Measurements from ENCODE around the gene PDE4D. TPM values are rescaled to one million over a fixed set of nuclear protein-coding genes. Genes with fewer than 3 reads are reported as not detected.
A peak's percentile ranks its signal among the peaks of the same experiment; 100 is the strongest.

Gene PDE4D
- total RNA-seq, 2 donors from 2014 or later: 207 to 300 TPM

DNA sequence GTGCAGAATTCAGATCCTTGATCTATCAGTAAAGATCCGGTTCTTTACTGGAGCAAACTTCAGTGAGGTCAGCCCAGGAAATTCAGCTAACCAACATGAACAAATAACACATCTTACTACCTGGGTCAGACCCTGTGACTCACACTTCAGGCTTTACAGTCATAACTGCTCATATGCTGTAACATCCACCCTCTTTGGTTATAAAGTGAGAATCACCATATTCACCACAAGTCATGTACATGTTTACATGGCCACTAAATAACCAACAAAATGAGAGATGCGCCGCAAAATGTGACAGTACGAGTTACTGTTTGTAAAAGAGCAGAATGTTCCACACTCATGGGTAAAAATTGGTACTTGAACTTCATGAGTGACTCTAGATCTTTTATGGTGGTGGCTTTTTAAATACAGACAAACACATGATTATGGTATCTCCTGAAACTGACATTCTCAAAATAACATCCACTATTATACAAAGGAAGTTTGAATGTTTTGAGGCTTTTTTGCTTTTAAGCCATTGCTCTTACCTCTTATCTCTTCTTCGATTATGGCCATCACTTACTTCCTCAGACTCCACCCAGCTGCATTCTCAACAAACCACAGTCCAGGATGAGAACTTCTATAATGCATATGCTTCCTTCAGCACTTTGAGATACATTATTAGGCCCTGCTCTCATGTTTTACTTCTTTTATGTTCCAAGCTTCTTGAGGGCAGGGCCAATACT is 794.1 kb downstream of the PDE4D start:
- peak in 1 of 3 donors; percentile 11 for DNase-seq
- ATAC-seq: peak; percentile 95
- Mint-ChIP-seq H3K27ac (peak overlapping the region; percentile 49), H3K27me3 (no peaks in the 10 kb centered on the region), H3K4me3 (peak overlapping the region; percentile 10), H3K4me1 (peaks cover 32% of the 10 kb centered on the region), H3K36me3 (ENCODE audit: low read depth) (no peaks in the 10 kb centered on the region)
- no peaks in the 10 kb centered on the region for H3K9me3 ChIP-seq (ENCODE audit: control insufficient read depth, low read length, poor library complexity, severe bottlenecking)

DNA sequence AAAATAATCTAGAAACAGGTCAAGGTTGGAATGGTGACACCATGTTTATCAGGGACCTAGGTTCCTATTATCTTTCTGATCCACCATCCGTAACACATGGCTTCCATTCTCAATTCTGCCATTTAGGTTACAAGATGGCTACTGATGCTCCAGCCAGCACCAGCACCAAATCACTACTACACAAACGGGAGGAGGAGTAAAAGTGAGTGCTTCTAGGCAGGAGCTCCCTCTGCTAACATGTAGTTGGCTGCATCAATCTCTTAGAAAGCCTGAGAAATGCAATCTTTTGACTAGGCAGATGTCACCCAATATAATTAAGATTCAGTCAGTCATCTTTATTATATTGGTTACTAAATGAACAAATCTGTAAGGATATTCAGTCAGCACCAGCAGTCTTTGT is 794.8 kb downstream of the PDE4D start:
- H3K4me1 Mint-ChIP-seq: peaks cover 31% of the 10 kb centered on the region
- no peak for DNase-seq
- peak overlapping the region; percentile 49 for H3K27ac Mint-ChIP-seq
- no peaks in the 10 kb centered on the region for H3K9me3 ChIP-seq (ENCODE audit: control insufficient read depth, low read length, poor library complexity, severe bottlenecking)
- H3K27me3 Mint-ChIP-seq: no peaks in the 10 kb centered on the region
- no peaks in the 10 kb centered on the region for H3K36me3 Mint-ChIP-seq (ENCODE audit: low read depth)
- H3K4me3 Mint-ChIP-seq: no peak overlapping the region
- peak; percentile 1 for ATAC-seq

DNA sequence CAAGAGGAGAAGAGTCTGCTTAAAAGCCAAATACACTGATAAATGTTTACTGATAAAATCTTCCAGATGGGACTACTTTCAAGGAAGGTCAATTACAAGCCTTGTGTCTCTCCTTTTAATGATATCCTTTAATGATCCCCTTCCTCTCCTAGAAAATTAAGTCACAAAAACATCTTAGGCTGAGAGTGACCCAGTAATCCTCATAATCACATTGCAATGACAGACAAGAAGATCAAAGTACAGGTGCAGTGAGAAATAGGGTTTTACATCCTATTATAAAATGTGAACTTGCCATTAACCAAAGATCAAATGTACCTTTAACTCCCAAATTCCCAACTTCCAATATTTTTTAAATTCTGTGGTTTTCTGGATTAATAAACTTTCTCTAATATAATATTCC is 795.8 kb downstream of the PDE4D start:
- DNase-seq (no peak), ATAC-seq (no peak)
- peak overlapping the region; percentile 49 for H3K27ac Mint-ChIP-seq
- no peaks in the 10 kb centered on the region for H3K9me3 ChIP-seq (ENCODE audit: control insufficient read depth, low read length, poor library complexity, severe bottlenecking)
- H3K36me3 Mint-ChIP-seq (ENCODE audit: low read depth): no peaks in the 10 kb centered on the region
- no peaks in the 10 kb centered on the region for H3K27me3 Mint-ChIP-seq
- peaks cover 29% of the 10 kb centered on the region for H3K4me1 Mint-ChIP-seq
- H3K4me3 Mint-ChIP-seq: no peak overlapping the region

DNA sequence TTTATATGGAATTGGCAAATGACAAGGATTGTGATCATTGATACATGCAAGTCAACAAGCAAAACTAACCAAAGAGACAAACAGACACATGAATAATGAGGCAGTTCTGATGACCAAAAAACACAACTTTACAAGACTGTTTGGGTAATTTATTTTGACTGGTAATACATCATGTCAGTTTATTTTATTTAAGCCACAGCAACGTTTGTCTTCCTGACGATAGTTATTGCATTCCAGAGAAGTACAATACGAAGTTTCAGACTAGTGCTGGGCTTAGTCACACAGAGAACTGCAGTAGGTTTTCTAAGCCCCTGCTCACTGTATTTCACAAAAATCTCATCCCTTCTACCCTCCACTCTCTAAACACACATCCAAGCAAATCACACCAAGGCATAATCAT is 796.4 kb downstream of the PDE4D start:
- no peaks in the 10 kb centered on the region for H3K9me3 ChIP-seq (ENCODE audit: control insufficient read depth, low read length, poor library complexity, severe bottlenecking)
- Mint-ChIP-seq H3K36me3 (ENCODE audit: low read depth) (no peaks in the 10 kb centered on the region), H3K4me3 (no peak overlapping the region), H3K27me3 (no peaks in the 10 kb centered on the region), H3K4me1 (peaks cover 29% of the 10 kb centered on the region), H3K27ac (no peak overlapping the region)
- no peak for ATAC-seq
- no peak for DNase-seq

DNA sequence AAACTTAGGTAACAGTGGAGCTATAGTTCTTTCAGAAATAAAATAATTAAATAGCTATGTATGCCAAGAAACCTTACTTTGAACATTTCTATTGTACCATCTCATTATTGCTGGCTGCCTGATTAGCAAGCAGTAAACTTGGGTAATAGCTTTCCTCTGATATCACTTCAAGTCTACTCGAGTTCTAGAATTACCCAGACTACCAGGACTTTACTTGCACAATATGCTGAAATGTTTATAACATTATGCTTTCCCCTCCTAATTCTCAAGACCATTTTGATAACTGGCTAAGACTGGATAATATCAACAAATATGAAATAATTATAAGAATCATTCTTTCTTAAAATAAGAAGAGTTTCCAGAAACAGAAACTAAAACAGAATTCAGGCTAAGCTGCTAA is 798.0 kb downstream of the PDE4D start:
- DNase-seq (no peak), ATAC-seq (no peak)
- no peak overlapping the region for H3K4me3 Mint-ChIP-seq
- H3K27ac Mint-ChIP-seq: peak overlapping the region; percentile 48
- no peaks in the 10 kb centered on the region for H3K36me3 Mint-ChIP-seq (ENCODE audit: low read depth)
- no peaks in the 10 kb centered on the region for H3K9me3 ChIP-seq (ENCODE audit: control insufficient read depth, low read length, poor library complexity, severe bottlenecking)
- H3K4me1 Mint-ChIP-seq: peaks cover 30% of the 10 kb centered on the region
- H3K27me3 Mint-ChIP-seq: no peaks in the 10 kb centered on the region

DNA sequence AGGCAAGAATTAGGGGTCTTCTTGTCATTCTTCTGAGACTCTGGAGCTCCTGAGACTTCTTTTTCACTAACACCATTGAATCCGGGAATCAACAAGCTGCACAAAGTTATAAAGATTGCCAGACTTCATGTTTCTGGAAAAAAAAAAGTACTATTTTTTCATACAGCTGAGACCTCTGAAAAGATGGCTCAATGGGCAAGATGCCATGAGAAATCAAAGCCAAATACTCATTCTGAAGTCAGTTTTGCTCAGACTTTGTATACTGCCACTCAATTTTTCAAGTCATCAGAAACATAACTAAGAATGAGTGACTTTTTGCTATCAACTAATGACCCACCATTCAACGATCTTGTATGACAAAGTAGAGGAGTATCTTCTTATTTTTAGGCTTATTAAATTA is 798.7 kb downstream of the PDE4D start:
- no peaks in the 10 kb centered on the region for H3K36me3 Mint-ChIP-seq (ENCODE audit: low read depth)
- no peak overlapping the region for H3K4me3 Mint-ChIP-seq
- peaks cover 26% of the 10 kb centered on the region for H3K4me1 Mint-ChIP-seq

DNA sequence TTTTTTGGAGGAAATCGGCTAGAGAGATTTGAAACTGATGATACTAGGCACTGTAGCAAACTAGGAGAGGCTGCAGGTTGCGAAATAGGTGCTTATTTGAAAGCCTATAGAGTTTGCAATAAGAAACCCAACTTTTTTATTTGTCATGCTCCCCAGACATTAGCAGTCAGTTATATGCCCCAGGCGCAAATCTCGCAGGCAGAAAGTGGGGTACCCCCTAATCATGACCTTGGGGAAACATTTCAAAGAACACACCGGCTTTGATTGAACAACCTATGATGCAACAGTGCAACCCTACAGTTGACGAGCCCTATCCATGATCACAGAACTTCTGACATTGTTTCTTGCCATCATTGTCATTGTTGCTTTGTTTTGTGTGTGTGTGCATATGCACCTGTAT is 800.2 kb downstream of the PDE4D start:
- Mint-ChIP-seq H3K4me1 (peaks cover 24% of the 10 kb centered on the region), H3K27ac (peak overlapping the region; percentile 14), H3K4me3 (peak overlapping the region; percentile 1), H3K27me3 (no peaks in the 10 kb centered on the region), H3K36me3 (ENCODE audit: low read depth) (no peaks in the 10 kb centered on the region)
- no peaks in the 10 kb centered on the region for H3K9me3 ChIP-seq (ENCODE audit: control insufficient read depth, low read length, poor library complexity, severe bottlenecking)
- DNase-seq: no peak
- no peak for ATAC-seq

More for the DNA sequence above, 798.7 kb downstream of the PDE4D start:
- Mint-ChIP-seq H3K27ac (no peak overlapping the region), H3K27me3 (no peaks in the 10 kb centered on the region)
- ATAC-seq (no peak), DNase-seq (no peak)
- no peaks in the 10 kb centered on the region for H3K9me3 ChIP-seq (ENCODE audit: control insufficient read depth, low read length, poor library complexity, severe bottlenecking)

DNA sequence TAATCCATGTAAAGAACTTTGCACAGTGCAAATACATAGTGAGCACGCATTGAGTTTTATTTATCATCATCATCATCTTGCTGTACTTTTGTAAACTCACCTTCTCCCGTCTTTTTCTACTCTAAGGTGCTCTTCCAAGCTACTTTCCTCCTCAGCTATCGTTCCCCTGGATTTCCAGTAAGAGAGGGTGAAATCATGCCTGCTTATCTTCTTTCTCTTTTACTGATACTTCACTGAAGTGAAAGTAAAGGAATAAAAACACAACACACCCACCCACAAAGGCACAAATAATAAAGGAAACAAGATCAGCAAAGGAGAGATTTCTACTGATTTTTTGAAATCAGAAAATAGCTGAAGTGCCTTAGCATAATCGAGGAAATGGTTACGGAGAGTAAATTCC is 800.8 kb downstream of the PDE4D start:
- ATAC-seq (no peak), DNase-seq (no peak)
- H3K9me3 ChIP-seq (ENCODE audit: control insufficient read depth, low read length, poor library complexity, severe bottlenecking): no peaks in the 10 kb centered on the region
- peak overlapping the region; percentile 72 for H3K27ac Mint-ChIP-seq
- no peaks in the 10 kb centered on the region for H3K27me3 Mint-ChIP-seq
- peak overlapping the region; percentile 75 for H3K4me3 Mint-ChIP-seq
- H3K36me3 Mint-ChIP-seq (ENCODE audit: low read depth): no peaks in the 10 kb centered on the region
- H3K4me1 Mint-ChIP-seq: peaks cover 23% of the 10 kb centered on the region

DNA sequence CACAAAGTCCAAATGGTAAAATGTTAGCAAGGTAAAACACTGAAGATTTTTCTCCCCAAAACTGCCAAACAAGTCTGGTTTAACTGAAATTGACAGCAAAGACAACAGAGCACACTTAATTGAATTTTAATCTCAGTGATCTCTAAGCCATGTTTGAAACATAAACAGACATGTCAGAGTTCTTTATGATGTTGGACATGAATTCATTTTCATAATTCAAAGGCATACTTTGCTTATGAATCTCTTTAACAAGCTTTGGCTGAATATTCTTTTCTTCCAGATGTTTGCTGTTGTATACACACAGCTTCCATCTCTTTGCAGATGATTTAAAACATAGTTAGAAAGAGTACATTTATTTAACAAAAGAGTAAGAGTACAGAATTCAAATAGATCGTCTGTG is 801.6 kb downstream of the PDE4D start:
- ATAC-seq: no peak
- DNase-seq: no peak
- Mint-ChIP-seq H3K27me3 (no peaks in the 10 kb centered on the region), H3K4me3 (no peak overlapping the region), H3K36me3 (ENCODE audit: low read depth) (peaks cover 3% of the 10 kb centered on the region), H3K27ac (no peak overlapping the region), H3K4me1 (peaks cover 18% of the 10 kb centered on the region)
- no peaks in the 10 kb centered on the region for H3K9me3 ChIP-seq (ENCODE audit: control insufficient read depth, low read length, poor library complexity, severe bottlenecking)

DNA sequence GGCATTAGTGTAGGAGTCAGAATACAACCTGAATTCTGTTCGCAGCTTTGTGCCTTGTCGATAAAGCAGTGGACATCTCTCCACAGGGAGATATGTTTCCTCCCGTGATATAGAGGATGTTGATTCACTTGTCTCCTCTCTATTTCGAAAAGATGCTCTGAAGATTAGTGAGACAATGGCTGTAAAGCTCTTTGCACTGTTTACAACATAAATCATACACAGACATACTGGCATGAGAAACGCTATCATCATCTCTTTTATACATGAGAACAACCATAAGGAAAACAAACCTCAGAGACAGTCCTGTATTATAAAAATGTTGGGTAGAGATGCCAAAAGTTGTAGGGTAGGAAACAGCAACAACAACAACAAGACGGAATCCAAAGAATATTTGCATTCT is 803.2 kb downstream of the PDE4D start:
- H3K4me1 Mint-ChIP-seq: peaks cover 12% of the 10 kb centered on the region
- DNase-seq (no peak), ATAC-seq (no peak)
- peaks cover 3% of the 10 kb centered on the region for H3K36me3 Mint-ChIP-seq (ENCODE audit: low read depth)
- H3K27me3 Mint-ChIP-seq: no peaks in the 10 kb centered on the region
- H3K9me3 ChIP-seq (ENCODE audit: control insufficient read depth, low read length, poor library complexity, severe bottlenecking): no peaks in the 10 kb centered on the region
- no peak overlapping the region for H3K27ac Mint-ChIP-seq
- H3K4me3 Mint-ChIP-seq: no peak overlapping the region

DNA sequence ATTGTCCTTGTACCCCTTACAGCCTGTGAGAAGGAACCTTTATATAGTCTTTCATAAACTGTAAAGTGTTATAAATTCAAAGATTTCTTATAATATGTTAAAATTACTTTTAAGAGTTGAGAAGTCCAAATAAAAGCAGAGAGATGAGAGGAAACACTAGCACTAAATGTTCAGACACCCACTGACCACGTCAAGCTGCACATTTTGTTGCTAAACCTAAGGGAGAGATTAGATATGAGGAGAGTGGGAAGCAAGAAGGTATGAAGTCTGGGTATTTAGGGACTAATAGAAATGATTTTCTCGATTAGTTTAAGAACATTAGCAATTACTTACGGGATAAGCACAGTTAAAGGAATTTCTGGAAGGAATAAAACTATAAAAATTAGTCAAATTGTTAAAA is 803.8 kb downstream of the PDE4D start:
- no peaks in the 10 kb centered on the region for H3K9me3 ChIP-seq (ENCODE audit: control insufficient read depth, low read length, poor library complexity, severe bottlenecking)
- Mint-ChIP-seq H3K36me3 (ENCODE audit: low read depth) (peaks cover 3% of the 10 kb centered on the region), H3K27ac (no peak overlapping the region), H3K4me3 (no peak overlapping the region), H3K4me1 (peaks cover 12% of the 10 kb centered on the region), H3K27me3 (no peaks in the 10 kb centered on the region)
- DNase-seq (no peak), ATAC-seq (no peak)

DNA sequence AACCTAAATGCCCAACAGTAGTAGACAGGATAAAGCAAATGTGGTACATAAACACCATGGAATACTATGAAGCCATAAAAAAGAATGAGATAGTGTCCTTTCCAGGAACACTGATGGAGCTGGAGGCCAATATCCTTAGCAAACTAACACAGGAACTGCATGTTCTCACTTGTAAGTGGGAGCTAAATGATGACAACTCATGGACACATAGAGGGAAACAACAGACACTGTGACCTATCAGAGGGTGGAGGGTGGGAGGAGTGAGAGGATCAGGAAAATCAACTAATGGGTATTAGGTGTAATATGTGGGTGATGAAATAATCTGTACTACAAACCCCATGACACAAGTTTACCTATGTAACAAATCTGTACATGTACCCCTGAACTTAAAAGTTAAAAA is 805.0 kb downstream of the PDE4D start:
- peaks cover 12% of the 10 kb centered on the region for H3K4me1 Mint-ChIP-seq
- no peak for ATAC-seq
- H3K4me3 Mint-ChIP-seq: no peak overlapping the region
- no peaks in the 10 kb centered on the region for H3K27me3 Mint-ChIP-seq
- no peak for DNase-seq
- H3K36me3 Mint-ChIP-seq (ENCODE audit: low read depth): peaks cover 3% of the 10 kb centered on the region
- H3K9me3 ChIP-seq (ENCODE audit: control insufficient read depth, low read length, poor library complexity, severe bottlenecking): no peaks in the 10 kb centered on the region
- H3K27ac Mint-ChIP-seq: no peak overlapping the region

DNA sequence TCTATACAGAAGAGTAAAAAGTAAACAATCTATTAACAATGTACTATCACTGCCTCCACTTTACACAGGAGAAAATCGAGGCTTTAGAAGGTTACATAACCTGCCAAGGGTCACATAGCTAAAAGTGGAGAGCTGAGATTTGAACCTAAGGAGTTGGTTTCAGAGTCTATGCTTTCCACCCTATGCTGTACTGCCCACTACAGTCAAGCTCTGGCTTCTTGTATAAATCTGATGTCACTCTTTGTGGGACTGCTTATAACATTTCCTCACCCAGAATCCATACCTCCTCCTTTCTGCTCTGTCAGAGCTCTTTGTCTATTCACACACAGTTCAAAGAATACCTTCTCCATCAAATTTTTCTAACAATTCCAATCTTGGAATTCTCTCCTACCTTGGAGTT is 807.5 kb downstream of the PDE4D start:
- peak overlapping the region; percentile 27 for H3K27ac Mint-ChIP-seq
- ATAC-seq: no peak
- no peak for DNase-seq

DNA sequence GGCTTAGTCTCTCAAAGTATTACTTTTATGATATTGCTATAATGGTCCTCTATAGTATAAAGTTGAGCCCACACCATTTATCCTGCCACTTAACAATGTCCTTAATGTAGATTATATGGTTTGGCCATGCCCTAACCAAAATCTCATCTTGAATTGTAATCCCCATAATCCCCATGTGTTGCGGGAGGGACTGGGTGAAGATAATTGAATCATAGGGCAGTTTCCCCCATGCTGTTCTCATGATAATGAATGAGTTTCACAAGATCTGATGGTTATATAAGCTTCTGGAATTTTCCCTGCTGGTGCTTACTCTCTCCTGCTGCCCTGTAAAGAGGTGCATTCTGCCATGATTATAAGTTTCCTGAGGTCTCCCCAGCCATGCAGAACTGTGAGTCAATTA is 811.8 kb downstream of the PDE4D start:
- no peak for ATAC-seq
- peaks cover 6% of the 10 kb centered on the region for H3K27me3 Mint-ChIP-seq
- no peaks in the 10 kb centered on the region for H3K9me3 ChIP-seq (ENCODE audit: control insufficient read depth, low read length, poor library complexity, severe bottlenecking)
- peaks cover 2% of the 10 kb centered on the region for H3K4me1 Mint-ChIP-seq
- no peaks in the 10 kb centered on the region for H3K36me3 Mint-ChIP-seq (ENCODE audit: low read depth)
- no peak for DNase-seq
- no peak overlapping the region for H3K27ac Mint-ChIP-seq
- H3K4me3 Mint-ChIP-seq: no peak overlapping the region

More for the DNA sequence above, 807.5 kb downstream of the PDE4D start:
- H3K4me3 Mint-ChIP-seq: no peak overlapping the region
- no peaks in the 10 kb centered on the region for H3K9me3 ChIP-seq (ENCODE audit: control insufficient read depth, low read length, poor library complexity, severe bottlenecking)
- peaks cover 4% of the 10 kb centered on the region for H3K4me1 Mint-ChIP-seq
- H3K36me3 Mint-ChIP-seq (ENCODE audit: low read depth): peaks cover 3% of the 10 kb centered on the region
- no peaks in the 10 kb centered on the region for H3K27me3 Mint-ChIP-seq
